ENCODE measurements around the gene CR2.

The CR2 gene

DNA sequence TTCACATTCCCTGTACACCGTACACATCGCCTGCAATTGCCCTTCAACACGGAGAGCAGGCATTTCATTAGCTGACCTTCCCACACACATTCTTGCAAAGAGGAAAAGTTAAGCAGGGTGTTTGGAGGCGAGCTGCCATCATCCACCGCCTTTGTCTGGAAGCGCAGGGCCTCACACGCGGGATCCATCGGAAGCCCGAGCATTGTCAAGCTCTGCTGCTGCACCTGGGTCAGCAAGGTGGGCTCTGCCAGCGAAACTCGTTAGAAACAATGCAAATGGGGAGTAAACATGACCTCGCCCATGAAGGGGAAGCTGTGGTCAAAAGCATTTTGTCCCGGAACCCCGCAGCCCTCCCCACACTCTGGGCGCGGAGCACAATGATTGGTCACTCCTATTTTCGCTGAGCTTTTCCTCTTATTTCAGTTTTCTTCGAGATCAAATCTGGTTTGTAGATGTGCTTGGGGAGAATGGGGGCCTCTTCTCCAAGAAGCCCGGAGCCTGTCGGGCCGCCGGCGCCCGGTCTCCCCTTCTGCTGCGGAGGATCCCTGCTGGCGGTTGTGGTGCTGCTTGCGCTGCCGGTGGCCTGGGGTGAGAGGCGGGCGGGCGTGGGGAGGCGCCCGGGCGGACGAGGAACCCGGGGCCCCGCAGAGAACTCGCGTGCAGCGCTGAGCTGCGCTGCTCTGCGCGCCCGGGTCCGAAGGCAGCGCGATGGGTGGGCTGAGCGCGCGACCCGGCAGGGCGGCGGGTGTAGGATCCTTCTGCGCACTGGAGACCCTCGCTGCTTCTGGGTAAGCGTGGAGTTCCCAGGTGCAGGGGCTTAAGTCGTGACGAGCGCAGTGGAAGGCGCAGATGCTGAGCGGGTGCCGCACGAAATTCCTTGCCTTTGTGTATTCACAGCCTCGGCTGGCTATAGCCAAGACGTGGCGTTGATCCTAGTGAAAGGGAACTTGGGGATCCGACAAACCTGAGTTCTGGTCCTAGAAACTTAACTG is 42.0 kb downstream of the CR2 start, which contains the start of gene CR1:
Gene CR1, plus strand, starts transcription at position 357 of the 992 bp plus-strand sequence. Its CDS starts 111 bp downstream, at position 468.
- no peak for DNase-seq (ENCODE audit: low read depth, low spot score)
- H3K36me3 ChIP-seq (ENCODE audit: insufficient read depth, insufficient read length, low read length) = no peaks in the 10 kb centered on the region
- no peak for TF ChIP-seq YY1 (IDR thresholded peaks at IDR 0.05; ENCODE audit: insufficient read depth, insufficient read length)
- no peak for TF ChIP-seq ZNF274 (IDR thresholded peaks at IDR 0.05; ENCODE audit: low read depth, low read length)
- TF ChIP-seq SUZ12 (IDR thresholded peaks at IDR 0.05; ENCODE audit: extremely low read depth, insufficient read depth, insufficient read length) = no peak
- H3K4me1 ChIP-seq (ENCODE audit: insufficient read depth, insufficient read length) = peaks cover 2% of the 10 kb centered on the region
- H3K4me3 ChIP-seq (ENCODE audit: insufficient read length, low read depth) = peak within 1 kb of the TSS; percentile 49
- peaks cover 37% of the 10 kb centered on the region for H3K27me3 ChIP-seq (ENCODE audit: insufficient read depth, insufficient read length)
- no peaks in the 10 kb centered on the region for H3K9me3 ChIP-seq (ENCODE audit: insufficient read depth, low read length)
- H3K9ac ChIP-seq (ENCODE audit: insufficient read length, low read depth) = peak within 1 kb of the TSS; percentile 74

DNA sequence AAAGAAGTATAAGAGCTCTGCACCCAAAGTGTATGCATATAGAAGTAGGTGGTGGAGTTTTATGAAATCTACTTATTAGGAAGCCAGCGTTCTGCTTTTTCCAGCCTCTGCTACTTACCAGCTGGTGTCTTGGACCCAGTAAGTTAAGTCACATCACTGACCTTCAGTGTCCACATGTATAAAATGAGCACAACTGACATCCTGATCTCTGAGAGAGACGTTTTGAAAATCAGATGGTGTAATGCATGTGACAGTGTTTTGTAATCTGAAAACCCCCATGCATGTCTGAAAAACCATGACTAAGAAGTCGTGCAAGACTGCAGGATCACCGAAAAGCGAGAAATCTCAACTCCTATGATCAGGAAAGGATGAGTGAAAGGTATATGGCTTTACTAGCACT is 43.8 kb downstream of the CR2 start:
- TF ChIP-seq SUZ12 (IDR thresholded peaks at IDR 0.05; ENCODE audit: extremely low read depth, insufficient read depth, insufficient read length) (no peak), YY1 (IDR thresholded peaks at IDR 0.05; ENCODE audit: insufficient read depth, insufficient read length) (no peak), ZNF274 (IDR thresholded peaks at IDR 0.05; ENCODE audit: low read depth, low read length) (no peak)
- H3K27me3 ChIP-seq (ENCODE audit: insufficient read depth, insufficient read length) = peaks cover 37% of the 10 kb centered on the region
- no peaks in the 10 kb centered on the region for H3K9me3 ChIP-seq (ENCODE audit: insufficient read depth, low read length)
- no peak overlapping the region for H3K9ac ChIP-seq (ENCODE audit: insufficient read length, low read depth)
- no peak overlapping the region for H3K4me3 ChIP-seq (ENCODE audit: insufficient read length, low read depth)
- H3K4me1 ChIP-seq (ENCODE audit: insufficient read depth, insufficient read length) = peaks cover 2% of the 10 kb centered on the region
- no peak for DNase-seq (ENCODE audit: low read depth, low spot score)
- H3K36me3 ChIP-seq (ENCODE audit: insufficient read depth, insufficient read length, low read length) = no peaks in the 10 kb centered on the region

DNA sequence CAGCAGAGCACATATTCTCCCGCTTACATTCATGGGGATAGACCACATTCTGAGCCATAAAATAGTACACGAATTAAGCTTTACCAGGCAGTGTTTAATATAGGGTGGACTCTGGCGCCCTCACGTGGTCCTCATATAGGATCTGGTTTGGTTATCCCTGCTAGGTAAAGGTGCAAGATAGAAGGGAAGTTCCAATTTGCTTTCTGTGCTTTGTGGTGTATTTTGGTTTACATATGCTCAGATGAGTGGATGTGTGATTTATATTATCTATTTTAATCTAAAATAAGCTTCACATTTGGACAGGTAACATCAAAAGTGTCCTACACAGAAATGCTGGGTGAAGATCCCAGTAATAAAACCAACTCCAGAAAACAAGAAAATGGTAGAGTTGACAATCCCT is 45.4 kb downstream of the CR2 start:
- Histone ChIP-seq H3K9ac (ENCODE audit: insufficient read length, low read depth) (no peak overlapping the region), H3K36me3 (ENCODE audit: insufficient read depth, insufficient read length, low read length) (no peaks in the 10 kb centered on the region), H3K4me1 (ENCODE audit: insufficient read depth, insufficient read length) (peaks cover 2% of the 10 kb centered on the region), H3K4me3 (ENCODE audit: insufficient read length, low read depth) (no peak overlapping the region), H3K27me3 (ENCODE audit: insufficient read depth, insufficient read length) (peaks cover 33% of the 10 kb centered on the region), H3K9me3 (ENCODE audit: insufficient read depth, low read length) (no peaks in the 10 kb centered on the region)
- TF ChIP-seq SUZ12 (IDR thresholded peaks at IDR 0.05; ENCODE audit: extremely low read depth, insufficient read depth, insufficient read length) = no peak
- TF ChIP-seq ZNF274 (IDR thresholded peaks at IDR 0.05; ENCODE audit: low read depth, low read length) = no peak
- no peak for TF ChIP-seq YY1 (IDR thresholded peaks at IDR 0.05; ENCODE audit: insufficient read depth, insufficient read length)
- peak; percentile 69 for DNase-seq (ENCODE audit: low read depth, low spot score)

DNA sequence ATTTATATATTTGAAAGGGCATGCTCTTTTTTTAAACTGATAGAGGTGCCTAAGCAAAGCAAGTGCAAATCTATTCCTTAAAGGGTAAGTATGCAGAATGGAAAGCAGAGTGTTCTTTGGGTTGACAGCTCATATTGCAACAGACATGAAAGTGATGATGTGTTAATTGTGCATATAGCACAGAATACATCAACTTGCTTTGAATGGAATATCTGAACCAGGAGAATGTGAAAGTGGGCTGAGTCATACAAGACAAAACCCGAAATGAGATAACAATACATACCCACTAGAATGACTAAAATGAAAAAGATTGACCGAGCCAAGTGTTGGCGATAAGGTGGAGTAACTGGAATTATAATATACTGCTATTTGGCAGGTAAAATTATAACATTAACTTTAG is 46.2 kb downstream of the CR2 start:
- TF ChIP-seq ZNF274 (IDR thresholded peaks at IDR 0.05; ENCODE audit: low read depth, low read length) = no peak
- TF ChIP-seq YY1 (IDR thresholded peaks at IDR 0.05; ENCODE audit: insufficient read depth, insufficient read length) = no peak
- no peak for TF ChIP-seq SUZ12 (IDR thresholded peaks at IDR 0.05; ENCODE audit: extremely low read depth, insufficient read depth, insufficient read length)
- H3K4me3 ChIP-seq (ENCODE audit: insufficient read length, low read depth) = no peak overlapping the region
- peaks cover 29% of the 10 kb centered on the region for H3K27me3 ChIP-seq (ENCODE audit: insufficient read depth, insufficient read length)
- H3K9me3 ChIP-seq (ENCODE audit: insufficient read depth, low read length) = no peaks in the 10 kb centered on the region
- H3K9ac ChIP-seq (ENCODE audit: insufficient read length, low read depth) = no peak overlapping the region
- H3K36me3 ChIP-seq (ENCODE audit: insufficient read depth, insufficient read length, low read length) = no peaks in the 10 kb centered on the region
- peaks cover 2% of the 10 kb centered on the region for H3K4me1 ChIP-seq (ENCODE audit: insufficient read depth, insufficient read length)
- DNase-seq (ENCODE audit: low read depth, low spot score) = no peak

DNA sequence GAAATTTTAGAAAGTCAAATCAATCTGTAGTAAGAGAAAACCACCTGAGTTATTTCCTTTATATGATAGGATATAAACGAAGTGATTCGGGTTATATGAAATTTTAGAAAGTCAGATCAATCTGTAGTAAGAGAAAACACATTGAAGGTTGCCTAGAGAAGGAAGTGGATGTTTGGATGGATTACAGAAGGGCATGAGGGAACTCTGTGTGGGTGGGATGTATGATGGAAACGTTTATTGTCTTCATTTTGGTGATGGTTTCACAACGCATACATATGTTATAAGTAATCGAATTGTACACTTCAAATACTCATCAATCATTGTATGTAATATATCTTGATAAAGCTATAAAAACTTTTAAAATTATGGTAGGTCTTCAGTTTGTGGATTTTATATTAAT is 46.9 kb downstream of the CR2 start:
- no peak overlapping the region for H3K9ac ChIP-seq (ENCODE audit: insufficient read length, low read depth)
- H3K36me3 ChIP-seq (ENCODE audit: insufficient read depth, insufficient read length, low read length) = no peaks in the 10 kb centered on the region
- no peaks in the 10 kb centered on the region for H3K9me3 ChIP-seq (ENCODE audit: insufficient read depth, low read length)
- peaks cover 22% of the 10 kb centered on the region for H3K27me3 ChIP-seq (ENCODE audit: insufficient read depth, insufficient read length)
- TF ChIP-seq YY1 (IDR thresholded peaks at IDR 0.05; ENCODE audit: insufficient read depth, insufficient read length) = no peak
- no peak for TF ChIP-seq ZNF274 (IDR thresholded peaks at IDR 0.05; ENCODE audit: low read depth, low read length)
- H3K4me3 ChIP-seq (ENCODE audit: insufficient read length, low read depth) = no peak overlapping the region
- no peak for DNase-seq (ENCODE audit: low read depth, low spot score)
- peaks cover 2% of the 10 kb centered on the region for H3K4me1 ChIP-seq (ENCODE audit: insufficient read depth, insufficient read length)

DNA sequence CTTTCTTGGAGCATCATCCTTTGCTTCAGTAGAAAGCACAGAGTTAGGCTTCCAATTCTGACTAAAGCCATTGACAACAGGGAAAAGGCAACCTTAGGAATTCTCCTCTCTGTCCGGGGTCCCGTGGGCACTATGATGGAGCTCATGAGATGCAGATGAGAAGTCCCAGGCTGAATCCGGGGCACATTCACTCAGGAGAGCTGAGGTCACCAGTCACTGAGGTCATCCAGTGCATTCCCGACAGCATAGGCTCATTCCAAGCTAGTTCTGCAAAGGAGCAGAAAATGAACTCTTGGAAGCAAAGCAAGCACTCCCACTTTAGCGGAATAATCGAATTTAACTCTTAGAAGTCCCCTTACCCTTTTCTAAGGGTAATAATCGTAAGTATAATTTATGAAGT is 48.6 kb downstream of the CR2 start:
- TF ChIP-seq SUZ12 (IDR thresholded peaks at IDR 0.05; ENCODE audit: extremely low read depth, insufficient read depth, insufficient read length) (no peak), ZNF274 (IDR thresholded peaks at IDR 0.05; ENCODE audit: low read depth, low read length) (no peak), YY1 (IDR thresholded peaks at IDR 0.05; ENCODE audit: insufficient read depth, insufficient read length) (no peak)

DNA sequence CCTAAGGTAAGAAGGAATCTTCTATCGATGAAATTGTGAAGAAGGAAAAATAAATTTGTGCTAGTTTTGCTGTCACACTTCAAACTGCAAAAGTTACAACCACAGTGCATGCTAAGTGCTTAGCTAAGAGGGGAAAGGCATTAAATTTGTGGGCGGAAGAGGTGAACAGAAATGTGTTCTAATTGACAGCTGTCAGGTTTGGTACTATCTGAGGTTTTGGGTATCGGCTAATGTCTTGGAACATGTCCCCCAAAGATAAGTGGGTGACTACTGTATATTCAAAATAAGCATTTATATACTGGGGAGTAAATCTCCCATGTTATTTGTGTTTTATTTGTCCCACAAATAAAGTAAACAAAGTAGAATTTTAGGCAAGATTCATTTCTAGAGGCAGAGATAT is 49.8 kb downstream of the CR2 start:
- Histone ChIP-seq H3K4me1 (ENCODE audit: insufficient read depth, insufficient read length) (no peaks in the 10 kb centered on the region), H3K9me3 (ENCODE audit: insufficient read depth, low read length) (no peaks in the 10 kb centered on the region), H3K27me3 (ENCODE audit: insufficient read depth, insufficient read length) (no peaks in the 10 kb centered on the region), H3K36me3 (ENCODE audit: insufficient read depth, insufficient read length, low read length) (no peaks in the 10 kb centered on the region), H3K9ac (ENCODE audit: insufficient read length, low read depth) (no peak overlapping the region), H3K4me3 (ENCODE audit: insufficient read length, low read depth) (no peak overlapping the region)
- TF ChIP-seq YY1 (IDR thresholded peaks at IDR 0.05; ENCODE audit: insufficient read depth, insufficient read length) = no peak
- no peak for TF ChIP-seq SUZ12 (IDR thresholded peaks at IDR 0.05; ENCODE audit: extremely low read depth, insufficient read depth, insufficient read length)
- TF ChIP-seq ZNF274 (IDR thresholded peaks at IDR 0.05; ENCODE audit: low read depth, low read length) = no peak
- no peak for DNase-seq (ENCODE audit: low read depth, low spot score)

More for the DNA sequence above, 48.6 kb downstream of the CR2 start:
- H3K4me1 ChIP-seq (ENCODE audit: insufficient read depth, insufficient read length) = no peaks in the 10 kb centered on the region
- no peaks in the 10 kb centered on the region for H3K9me3 ChIP-seq (ENCODE audit: insufficient read depth, low read length)
- H3K36me3 ChIP-seq (ENCODE audit: insufficient read depth, insufficient read length, low read length) = no peaks in the 10 kb centered on the region
- no peak overlapping the region for H3K4me3 ChIP-seq (ENCODE audit: insufficient read length, low read depth)
- no peak for DNase-seq (ENCODE audit: low read depth, low spot score)
- H3K27me3 ChIP-seq (ENCODE audit: insufficient read depth, insufficient read length) = peaks cover 6% of the 10 kb centered on the region
- H3K9ac ChIP-seq (ENCODE audit: insufficient read length, low read depth) = no peak overlapping the region
